SK-N-MC (cell line): ENCODE data around the gene BCL3.
"Not testable (repeated sequence)": the region's sequence is repeated elsewhere in the genome, so short reads cannot be mapped to it uniquely, and the experiment has no call there.

Experiments used
- DNase-seq: peaks from one replicate; pipeline ENCODE4 v3.0.0-alpha.2; 2011; ENCODE audit warnings: low read depth, low spot score
- H3K27ac ChIP-seq: fragments of 200-600 bp; sonication (generic); 2 replicates; pipeline ENCODE4 v1.5.1; 2016; ENCODE audit warnings: mixed run types
- H3K36me3 ChIP-seq: fragments of 200-600 bp; sonication (generic); 2 replicates; pipeline ENCODE4 v1.6.1; 2017; ENCODE audit warnings: antibody characterized with exemption, low read length, mixed read lengths; ENCODE audit not compliant: insufficient read depth
- H3K4me3 ChIP-seq: fragments of 200-600 bp; sonication (generic); 2 replicates; pipeline ENCODE4 v1.5.1; 2016
- H3K9ac ChIP-seq: fragments of 200-600 bp; sonication (generic); 2 replicates; pipeline ENCODE4 v1.8.0; 2017; ENCODE audit warnings: mixed run types, mixed read lengths; ENCODE audit not compliant: insufficient read length
- H3K9me3 ChIP-seq: fragments of 200-600 bp; sonication (generic); 2 replicates; pipeline ENCODE4 v1.6.1; 2017; ENCODE audit warnings: low read depth, mild to moderate bottlenecking, antibody characterized with exemption, low read length, moderate library complexity, mixed read lengths
- EZH2 ChIP-seq: fragments of 200-600 bp; sonication (generic); IDR thresholded peaks from one replicate; pipeline ENCODE4 v1.6.1; 2017; ENCODE audit warnings: antibody characterized with exemption
- FOXP2 ChIP-seq: optimal IDR thresholded peaks from 2 replicates; pipeline ENCODE3; 2011; ENCODE audit warnings: mild to moderate bottlenecking, moderate library complexity; ENCODE audit not compliant: insufficient read depth; ENCODE audit errors: extremely low read length, control extremely low read depth
- POLR2AphosphoS5 ChIP-seq: IDR thresholded peaks from 2 replicates; pipeline ENCODE4 v1.6.1; 2012; ENCODE audit warnings: mild to moderate bottlenecking, low read depth, low read length, borderline replicate concordance

BCL3 gene

GRCh38 chr19:44706506-44707236 is 41.8 kb upstream of the BCL3 start:
- Histone ChIP-seq H3K27ac (no peak overlapping the region), H3K9me3 (no peaks in the 10 kb centered on the region), H3K9ac (no peak overlapping the region), H3K4me3 (no peak overlapping the region), H3K36me3 (no peaks in the 10 kb centered on the region)
- TF ChIP-seq FOXP2 = no peak
- TF ChIP-seq EZH2 = no peak
- no peak for TF ChIP-seq POLR2AphosphoS5
- DNase-seq = no peak

GRCh38 chr19:44707794-44708193 is 40.7 kb upstream of the BCL3 start:
- TF ChIP-seq EZH2 (no peak), FOXP2 (no peak), POLR2AphosphoS5 (no peak)
- Histone ChIP-seq H3K9ac (no peak overlapping the region), H3K36me3 (no peaks in the 10 kb centered on the region), H3K27ac (no peak overlapping the region), H3K4me3 (no peak overlapping the region), H3K9me3 (no peaks in the 10 kb centered on the region)
- no peak for DNase-seq

DNA sequence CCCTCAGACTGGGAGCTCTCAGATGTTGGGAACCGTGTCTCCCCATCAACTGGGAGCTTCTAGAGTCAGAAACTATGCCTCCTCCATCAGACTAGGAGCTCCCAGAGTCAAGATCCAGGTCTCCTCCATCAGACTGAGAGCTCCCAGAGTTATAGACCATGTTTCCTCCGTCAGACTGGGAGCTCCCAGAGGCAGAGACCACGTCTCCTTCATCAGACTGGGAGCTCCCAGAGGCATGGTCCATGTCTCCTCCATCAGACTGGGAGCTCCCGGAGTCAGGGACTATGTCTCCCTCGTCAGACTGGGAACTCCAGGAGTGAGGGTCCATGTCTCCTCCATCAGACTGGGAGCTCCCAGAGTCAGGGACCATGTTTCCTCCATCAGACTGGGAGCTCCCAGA is 39.6 kb upstream of the BCL3 start:
- H3K9me3 ChIP-seq = no peaks in the 10 kb centered on the region
- H3K27ac ChIP-seq = no peak overlapping the region
- no peak for DNase-seq
- TF ChIP-seq FOXP2 (no peak), POLR2AphosphoS5 (no peak), EZH2 (no peak)
- H3K36me3 ChIP-seq = no peaks in the 10 kb centered on the region
- H3K9ac ChIP-seq = no peak overlapping the region
- H3K4me3 ChIP-seq = no peak overlapping the region

GRCh38 chr19:44709434-44710266 is 38.9 kb upstream of the BCL3 start:
- H3K4me3 ChIP-seq, H3K36me3 ChIP-seq, DNase-seq, H3K9ac ChIP-seq, H3K9me3 ChIP-seq, H3K27ac ChIP-seq: not testable (repeated sequence)

- no peaks in the 10 kb centered on the region for H3K9me3 ChIP-seq
- no peaks in the 10 kb centered on the region for H3K36me3 ChIP-seq
- no peak overlapping the region for H3K27ac ChIP-seq
- TF ChIP-seq FOXP2 (no peak), POLR2AphosphoS5 (no peak), EZH2 (no peak)
- no peak overlapping the region for H3K4me3 ChIP-seq
- no peak overlapping the region for H3K9ac ChIP-seq
- no peak for DNase-seq
Measured at GRCh38 chr19:44710483-44710882, 38.0 kb upstream of the BCL3 start.

GRCh38 chr19:44712864-44713515 is 35.5 kb upstream of the BCL3 start:
- Histone ChIP-seq H3K36me3 (no peaks in the 10 kb centered on the region), H3K9me3 (no peaks in the 10 kb centered on the region), H3K9ac (no peak overlapping the region), H3K4me3 (no peak overlapping the region), H3K27ac (no peak overlapping the region)
- TF ChIP-seq POLR2AphosphoS5 (no peak), FOXP2 (no peak), EZH2 (no peak)
- DNase-seq = no peak

DNA sequence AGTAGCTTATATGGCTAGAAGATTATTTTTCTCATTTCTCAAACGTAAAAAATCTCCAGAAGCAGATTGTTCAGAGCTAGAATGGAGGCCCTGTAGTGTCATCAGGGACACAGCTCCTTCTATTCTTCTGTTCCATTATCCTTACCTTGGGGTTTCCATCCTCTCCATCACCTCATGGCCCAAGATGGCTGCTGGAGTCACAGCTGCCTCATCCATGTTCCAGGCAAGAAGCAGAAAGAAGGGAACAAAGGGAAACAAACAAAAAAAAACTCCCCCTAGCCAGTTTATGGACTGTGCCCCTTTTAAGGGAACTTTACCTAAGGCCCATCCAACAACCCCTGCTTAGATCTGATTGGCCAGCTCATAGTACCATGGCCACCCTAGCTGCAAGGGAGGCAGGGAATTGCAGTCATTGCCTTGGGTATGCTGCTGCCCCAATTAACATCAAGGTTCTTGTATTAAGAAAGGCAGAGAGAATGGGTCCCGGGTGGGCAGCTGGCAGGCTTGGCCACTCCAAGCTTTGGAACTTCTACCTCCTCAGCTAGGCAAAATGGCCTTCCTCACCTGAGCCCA is 33.8 kb upstream of the BCL3 start:
- Histone ChIP-seq H3K36me3 (no peaks in the 10 kb centered on the region), H3K4me3 (no peak overlapping the region), H3K9ac (no peak overlapping the region), H3K9me3 (no peaks in the 10 kb centered on the region), H3K27ac (no peak overlapping the region)
- no peak for TF ChIP-seq EZH2
- TF ChIP-seq POLR2AphosphoS5 = no peak
- TF ChIP-seq FOXP2 = no peak
- no peak for DNase-seq

GRCh38 chr19:44717603-44718002 is 30.9 kb upstream of the BCL3 start:
- no peaks in the 10 kb centered on the region for H3K9me3 ChIP-seq
- TF ChIP-seq EZH2 = no peak
- TF ChIP-seq POLR2AphosphoS5 = no peak
- TF ChIP-seq FOXP2 = no peak
- H3K9ac ChIP-seq = no peak overlapping the region
- H3K27ac ChIP-seq = no peak overlapping the region
- DNase-seq = no peak
- H3K36me3 ChIP-seq = no peaks in the 10 kb centered on the region
- no peak overlapping the region for H3K4me3 ChIP-seq
